T-helper 1 cell treated with Interleukin-12 subunit alpha and Interleukin-12 subunit beta and Interleukin-4 antibody, amounts not matched to agents 30 ng/mL and 1 ng/mL, for 36 hours (primary cell): ENCODE measurements around the gene PUSL1. TPM values are rescaled to one million over a fixed set of nuclear protein-coding genes. Genes with fewer than 3 reads are reported as not detected.

Source experiments
- intact Hi-C: fragments of 100-400 bp; cut with micrococcal nuclease; formaldehyde crosslinking; loops from one replicate; pipeline ENCODE4 v1.15.1; 2024
- total RNA-seq: library from RNA; stranded (reverse); gene quantifications from 2 replicates; pipeline ENCODE4 v1.2.3, GENCODE V29; 2022

Gene PUSL1
- total RNA-seq, 1 donor from 2014 or later: 20.6 TPM

- intact Hi-C loops: loop anchor here (1.0 to 2.0 kb wide), 4 partner anchors 25 to 336 kb away; partner anchors contain the start of genes AURKAIP1, CPTP, INTS11 and ISG15
Observed at GRCh38 chr1:1349256-1350012, 41.0 kb downstream of the PUSL1 start, which contains the start of gene DVL1. Gene DVL1 (minus strand): TSS chr1:1349418. CDS start chr1:1349065, 353 bp downstream.

DNA sequence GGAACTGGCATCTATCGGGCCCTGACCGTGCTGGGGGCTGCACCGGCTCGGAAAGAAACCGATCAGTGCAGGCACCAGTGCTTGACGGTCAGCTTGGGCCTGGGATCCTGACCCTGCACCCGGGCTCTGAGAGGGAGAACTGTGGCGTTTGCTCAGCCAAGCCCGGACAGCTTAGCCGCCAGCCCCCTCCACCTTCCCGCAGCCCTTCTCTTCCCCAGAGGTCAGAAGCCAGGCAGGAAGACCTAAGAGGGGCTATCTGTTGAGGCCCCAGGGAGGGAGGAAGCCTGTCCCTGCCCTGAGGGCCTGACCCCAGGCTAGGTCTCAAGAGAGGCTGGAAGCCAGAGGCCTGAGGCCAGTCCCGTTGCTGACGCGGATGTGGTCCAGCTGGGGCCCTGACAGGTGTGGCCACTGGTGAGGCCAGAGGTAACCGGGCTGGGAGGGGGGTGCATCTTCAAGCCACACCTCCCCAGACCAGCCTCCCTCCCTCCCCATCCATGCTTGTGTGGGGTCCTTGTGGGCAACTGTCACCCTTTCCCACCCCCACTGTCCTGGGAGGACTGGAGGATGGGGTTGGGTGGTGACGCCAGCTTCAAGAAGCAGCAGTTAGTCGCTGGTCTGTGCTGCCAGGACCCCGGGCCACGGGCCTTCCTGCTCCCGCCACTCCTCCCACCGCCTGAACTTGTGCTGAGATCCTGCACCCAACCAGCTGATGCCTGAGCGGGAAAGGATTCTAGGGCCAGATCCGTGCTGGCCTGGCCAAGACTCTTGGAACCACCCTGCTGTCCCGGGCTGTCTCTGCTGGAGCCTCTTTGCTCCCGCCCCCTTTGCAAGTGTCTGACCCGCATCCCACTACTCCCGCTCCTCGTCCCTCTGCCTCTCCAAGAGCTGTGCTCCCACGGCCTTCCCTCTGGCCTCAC, 43.4 kb downstream of the PUSL1 start:
- intact Hi-C loops: no loop called here

GRCh38 chr1:1352786-1353388, 44.5 kb downstream of the PUSL1 start:
- intact Hi-C loops: no loop called here

GRCh38 chr1:1353389-1354151, 45.2 kb downstream of the PUSL1 start:
- intact Hi-C loops: no loop called here

DNA sequence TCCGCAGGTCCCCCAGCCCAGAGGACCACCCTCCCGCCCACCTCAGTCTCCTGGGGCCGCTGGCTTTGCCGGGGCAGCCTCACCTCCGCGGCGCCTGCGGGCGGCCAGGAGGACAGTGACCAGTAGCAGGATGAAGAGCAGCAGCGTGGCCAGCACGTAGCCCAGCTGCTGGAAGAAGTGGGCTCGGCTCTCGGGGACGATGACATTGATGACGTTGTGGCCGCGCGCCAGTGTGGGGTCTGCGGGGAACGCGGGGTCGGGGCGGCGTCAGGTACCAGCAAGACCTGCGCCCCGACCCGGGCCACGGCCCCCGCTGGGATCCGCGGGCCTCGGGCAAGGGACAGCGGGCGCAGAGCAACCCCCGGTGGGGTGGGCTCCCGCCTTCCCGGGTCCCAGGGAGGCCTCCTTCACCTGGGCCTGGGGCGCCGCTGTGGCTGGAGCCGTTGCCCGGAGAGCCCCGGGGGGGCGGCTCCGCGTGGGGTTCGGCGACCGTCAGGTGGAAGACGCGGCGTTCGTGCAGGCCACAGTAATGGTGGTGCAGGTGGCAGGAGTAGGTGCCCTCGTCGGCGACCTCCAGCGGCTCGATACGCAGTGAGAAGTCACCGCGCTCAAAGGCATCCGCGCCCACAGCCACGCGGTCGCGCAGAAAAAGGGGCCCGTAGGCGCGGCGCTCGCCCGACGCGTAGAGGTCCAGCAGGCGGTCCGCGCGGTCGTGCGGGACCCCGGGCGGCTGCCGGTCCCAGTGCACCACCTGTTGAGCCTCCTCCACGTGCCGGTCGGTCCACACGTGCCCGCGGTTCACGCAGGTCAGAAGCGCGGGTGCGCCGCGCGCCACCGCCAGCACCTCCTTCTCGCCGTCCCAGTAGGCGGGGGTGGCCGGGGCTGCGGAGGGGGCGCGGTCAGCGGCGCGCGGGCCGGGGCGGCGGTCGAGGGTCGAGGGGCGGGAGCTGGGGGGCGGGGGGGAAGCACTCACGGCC, 46.2 kb downstream of the PUSL1 start:
- intact Hi-C loops: no loop called here

GRCh38 chr1:1355416-1355815, 47.0 kb downstream of the PUSL1 start:
- intact Hi-C loops: no loop called here

GRCh38 chr1:1356166-1356795, 47.9 kb downstream of the PUSL1 start:
- intact Hi-C loops: no loop called here

DNA sequence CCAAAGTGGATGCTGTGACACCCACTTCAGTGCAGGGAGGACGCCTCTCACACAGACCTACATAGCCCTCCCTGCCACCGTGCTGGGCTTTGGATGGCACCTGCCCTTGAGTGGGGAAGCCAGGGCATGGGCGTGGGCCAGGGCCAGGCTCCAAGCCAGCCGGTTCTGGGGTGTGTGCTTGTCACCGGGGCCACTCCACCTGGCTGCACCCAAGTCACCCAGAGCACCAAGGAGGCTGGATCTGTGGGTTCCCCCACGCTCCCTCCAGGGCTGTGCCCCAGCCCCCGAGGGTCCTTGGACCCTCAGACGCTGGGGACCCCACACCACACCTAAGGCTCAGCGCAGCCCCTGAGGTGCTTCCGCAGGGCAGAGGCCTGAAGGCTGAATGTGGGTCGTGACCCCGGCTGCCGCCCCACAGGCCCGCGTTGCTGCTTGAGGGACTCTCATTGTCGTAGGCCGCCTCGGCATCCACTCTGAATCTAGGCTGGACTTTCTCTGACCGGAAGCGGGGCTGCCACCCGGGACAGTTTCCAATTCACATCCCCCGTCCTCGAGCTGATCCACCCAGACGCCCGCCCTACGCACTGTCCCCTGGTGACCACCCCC, 48.5 kb downstream of the PUSL1 start:
- intact Hi-C loops: no loop called here

- intact Hi-C loops: no loop called here
Observed at GRCh38 chr1:1357871-1358432, 49.6 kb downstream of the PUSL1 start.

GRCh38 chr1:1358433-1359271, 50.3 kb downstream of the PUSL1 start, which contains the start of gene MXRA8:
Gene MXRA8 (minus strand): TSS chr1:1358555. CDS start chr1:1358504, 51 bp downstream.
- intact Hi-C loops: no loop called here

DNA sequence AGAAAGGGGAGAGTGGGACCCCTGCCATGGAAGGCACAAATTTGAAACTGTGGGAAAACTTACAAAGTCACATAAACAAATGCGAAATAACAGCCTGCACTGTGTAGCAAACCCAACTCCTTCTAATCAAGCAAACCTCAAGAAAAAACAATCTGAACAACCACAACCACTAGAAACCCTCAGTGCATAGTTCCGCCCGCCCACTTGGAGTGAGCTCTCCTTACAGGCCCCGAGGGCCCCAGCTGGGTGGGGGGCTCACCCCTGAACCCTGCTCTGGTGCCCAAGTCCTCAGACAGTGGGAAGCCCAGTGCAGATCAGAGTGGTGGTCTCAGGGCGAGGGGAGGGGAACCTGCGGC, 50.9 kb downstream of the PUSL1 start:
- intact Hi-C loops: no loop called here

DNA sequence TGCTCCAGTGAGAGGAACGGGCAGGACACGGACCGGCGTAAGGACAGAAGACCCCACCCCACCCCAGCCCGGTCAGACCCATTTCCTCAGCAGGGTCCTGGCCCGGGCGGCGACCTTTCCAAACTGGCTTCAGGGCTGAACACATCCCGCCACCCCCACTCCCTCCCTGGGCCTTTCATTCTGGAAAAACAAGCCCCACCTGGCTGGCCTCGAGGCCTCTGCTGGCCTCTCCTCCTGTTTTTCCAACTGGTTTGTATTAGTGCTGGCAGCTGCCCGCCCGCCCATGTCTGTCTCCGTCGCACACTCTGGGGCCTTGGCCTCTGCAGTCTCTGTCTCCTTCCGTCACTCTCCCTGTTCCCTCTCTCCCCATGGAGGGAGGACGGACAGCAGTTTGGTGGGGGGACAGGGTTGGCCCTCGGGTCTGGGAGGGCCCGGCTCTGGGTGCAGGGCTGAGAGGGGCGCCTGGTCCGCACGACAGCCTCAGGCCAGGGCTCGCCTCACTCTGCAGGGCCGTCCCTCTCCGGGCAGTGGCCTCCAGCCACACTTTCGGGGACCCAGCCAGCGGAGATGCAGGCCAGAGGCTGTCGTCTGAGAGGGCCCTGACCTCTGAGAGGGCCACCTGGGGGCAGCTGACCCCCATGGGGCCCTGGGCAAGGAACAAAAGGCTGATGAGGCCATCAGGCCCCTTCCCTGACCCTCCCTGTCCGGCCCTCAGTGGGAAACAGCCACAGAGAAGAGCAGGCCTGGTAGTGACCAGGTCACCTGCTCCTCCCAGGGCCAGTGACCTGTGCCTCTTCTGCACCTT, 51.5 kb downstream of the PUSL1 start:
- intact Hi-C loops: no loop called here

GRCh38 chr1:1360506-1361169, 52.2 kb downstream of the PUSL1 start:
- intact Hi-C loops: no loop called here
